GM19324 (cell line): ENCODE results near the gene SLC24A3.

Experiments used
- ATAC-seq: cut with Tn5 transposase; IDR thresholded peaks from one replicate; pipeline ENCODE4 v1.9.1; 2021; ENCODE audit warnings: mild to moderate bottlenecking, moderate library complexity; ENCODE audit not compliant: unreplicated experiment, low FRiP score

Gene SLC24A3

DNA sequence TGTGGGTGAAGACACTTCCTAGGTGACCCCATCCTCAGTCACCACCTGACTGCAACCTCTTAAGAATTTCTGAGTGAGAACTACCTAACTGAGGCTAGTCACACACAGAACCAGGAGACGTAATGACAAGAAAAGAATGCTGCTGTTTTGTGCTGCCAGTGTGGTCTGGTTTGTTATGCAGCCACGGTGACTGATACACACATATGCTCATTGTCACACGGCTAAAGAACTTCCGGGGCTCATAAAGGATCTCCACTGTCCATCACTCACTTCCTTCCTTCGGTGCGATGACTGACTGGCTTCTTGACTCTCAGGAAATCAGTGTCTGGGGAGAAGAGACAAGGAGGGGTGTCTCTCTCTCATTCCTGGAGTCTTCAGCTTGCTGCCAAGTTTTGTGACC lies 88.0 kb downstream of the SLC24A3 start:
- no peak for ATAC-seq

DNA sequence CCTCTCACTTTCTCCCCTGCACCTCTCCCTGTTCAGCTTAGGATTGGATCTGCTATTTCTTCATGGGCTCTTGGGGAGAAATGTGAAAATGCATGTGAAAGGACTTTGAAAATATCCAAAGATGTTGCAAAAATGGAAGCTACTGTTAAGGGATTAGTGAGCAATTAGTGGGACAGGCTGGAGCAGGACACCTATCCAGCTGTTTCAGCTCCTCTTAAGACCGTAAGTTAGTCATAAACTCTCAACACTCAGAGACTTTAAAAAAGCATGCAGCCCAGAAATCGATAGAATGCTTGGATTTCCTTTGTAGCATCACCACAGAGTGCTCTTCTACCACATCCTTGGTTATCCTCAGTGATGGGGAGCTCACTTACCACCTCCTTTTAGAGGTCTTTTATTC lies 88.7 kb downstream of the SLC24A3 start:
- no peak for ATAC-seq

DNA sequence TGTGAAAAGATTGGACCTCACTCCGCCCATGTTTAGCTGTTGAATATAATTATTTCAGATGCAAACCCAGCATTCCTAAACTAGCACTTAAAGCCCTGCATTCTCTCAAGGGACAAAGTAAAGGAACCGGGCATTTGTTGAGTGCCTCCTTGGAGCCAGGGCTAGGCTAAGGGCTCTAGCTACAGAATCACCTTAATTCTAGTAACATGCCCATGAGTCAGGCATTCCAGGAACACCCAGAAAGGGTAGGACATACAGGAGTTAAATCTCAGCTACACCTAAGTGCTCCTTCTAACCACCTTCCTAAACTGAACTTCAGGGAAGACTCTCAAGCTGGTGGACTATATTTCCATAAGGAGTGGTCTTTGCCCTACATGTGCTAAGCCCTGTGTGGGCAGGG lies 89.4 kb downstream of the SLC24A3 start:
- ATAC-seq = no peak

DNA sequence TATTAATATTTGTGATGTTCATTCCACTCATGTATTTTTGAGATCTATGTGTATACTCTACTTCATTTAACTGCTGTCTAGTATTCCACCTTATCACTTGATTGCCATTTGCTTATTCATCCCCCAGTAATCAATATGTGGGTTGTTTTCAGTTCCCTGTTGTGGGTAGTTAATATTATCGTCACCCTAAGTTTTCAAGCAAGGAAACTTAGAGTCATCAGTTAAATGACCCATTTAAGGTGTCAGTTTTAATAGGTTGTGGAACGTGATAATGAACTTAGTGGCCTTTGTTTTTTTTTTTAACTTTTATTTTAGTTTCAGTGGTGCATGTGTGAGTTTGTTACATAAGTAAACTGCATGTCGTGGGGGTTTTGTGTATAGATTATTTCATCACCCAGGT lies 90.3 kb downstream of the SLC24A3 start:
- no peak for ATAC-seq

DNA sequence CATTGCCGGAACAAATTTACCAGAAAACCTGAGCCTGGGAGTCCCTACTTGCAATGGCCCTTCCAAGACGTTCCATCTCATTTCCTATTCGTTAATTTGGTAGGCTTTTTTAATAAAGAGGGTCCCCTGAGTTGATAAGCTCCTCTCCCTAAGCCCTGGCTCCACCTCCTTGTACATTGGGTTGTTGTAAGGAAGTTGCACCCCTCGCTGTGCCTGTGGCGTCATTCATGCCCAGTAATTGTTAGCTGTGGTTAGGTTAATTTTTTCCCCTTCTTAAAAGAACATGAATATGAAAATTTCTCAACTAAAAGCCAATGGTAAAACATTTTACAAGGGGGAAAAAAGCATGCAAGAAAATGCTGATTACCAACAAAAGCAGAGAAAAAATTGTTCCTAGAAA lies 91.9 kb downstream of the SLC24A3 start:
- ATAC-seq = no peak

DNA sequence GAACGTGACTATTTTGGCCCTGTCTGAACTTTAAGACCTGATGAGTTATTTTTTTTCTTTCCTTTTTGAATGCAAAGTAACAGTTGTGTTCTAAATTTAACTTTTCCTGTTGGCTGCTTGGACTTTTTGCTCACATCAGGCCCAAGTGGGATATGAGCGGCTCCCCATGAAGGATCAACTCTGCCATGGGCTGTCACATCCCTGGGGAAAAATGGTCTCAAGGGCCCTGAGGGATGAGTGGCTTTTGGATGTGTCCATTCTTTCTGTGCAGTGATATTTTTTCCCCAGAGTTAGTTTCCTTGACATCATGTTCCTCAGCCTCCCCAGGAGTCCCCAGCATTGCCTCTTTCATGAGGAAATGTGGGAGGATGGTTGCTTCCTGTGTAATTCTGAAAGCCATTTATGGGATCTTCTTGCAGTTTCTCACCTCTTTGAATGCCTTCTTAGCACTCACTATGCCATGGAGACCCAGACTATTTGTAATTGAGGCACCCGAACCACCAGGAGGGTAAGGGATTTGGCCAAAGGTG lies 92.5 kb downstream of the SLC24A3 start:
- no peak for ATAC-seq

DNA sequence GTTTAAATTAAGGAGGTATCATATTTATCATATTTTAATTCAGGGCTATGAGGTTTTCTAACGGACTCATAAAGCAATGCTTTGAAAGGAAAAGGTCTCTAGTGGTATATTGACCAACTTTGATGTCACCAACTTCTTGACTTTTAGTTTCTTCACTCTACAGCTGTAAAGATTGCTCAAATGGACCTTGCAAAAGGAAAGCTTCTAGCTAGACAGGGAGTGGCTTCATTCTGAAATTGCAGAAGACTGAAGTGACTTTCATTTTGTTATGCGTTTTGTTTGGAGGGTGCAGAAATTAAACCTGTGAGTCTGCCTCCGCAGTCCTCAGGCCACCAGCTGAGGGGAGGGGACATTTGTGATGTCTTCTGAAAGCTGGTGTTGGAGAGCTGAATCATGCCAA lies 95.7 kb downstream of the SLC24A3 start:
- ATAC-seq = no peak

DNA sequence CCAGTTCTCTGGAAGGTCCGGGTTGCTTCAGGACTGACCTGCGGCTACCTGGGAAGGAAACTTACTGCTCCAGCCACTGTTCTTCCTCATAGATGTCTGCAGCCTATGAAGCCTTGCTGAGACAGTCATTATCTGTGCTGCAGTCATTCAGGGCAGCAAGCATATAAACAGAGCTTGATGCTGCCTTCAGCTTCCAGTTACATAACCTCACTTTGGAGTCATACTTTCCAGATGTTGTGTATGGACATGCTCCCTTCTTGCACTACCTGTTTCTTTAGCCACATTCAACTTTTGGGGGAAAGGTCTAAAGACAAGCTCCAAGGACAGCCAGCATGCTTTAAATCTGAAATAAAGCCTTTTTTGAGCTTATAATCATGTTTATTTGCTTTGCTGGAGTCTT lies 98.1 kb downstream of the SLC24A3 start:
- ATAC-seq = no peak

DNA sequence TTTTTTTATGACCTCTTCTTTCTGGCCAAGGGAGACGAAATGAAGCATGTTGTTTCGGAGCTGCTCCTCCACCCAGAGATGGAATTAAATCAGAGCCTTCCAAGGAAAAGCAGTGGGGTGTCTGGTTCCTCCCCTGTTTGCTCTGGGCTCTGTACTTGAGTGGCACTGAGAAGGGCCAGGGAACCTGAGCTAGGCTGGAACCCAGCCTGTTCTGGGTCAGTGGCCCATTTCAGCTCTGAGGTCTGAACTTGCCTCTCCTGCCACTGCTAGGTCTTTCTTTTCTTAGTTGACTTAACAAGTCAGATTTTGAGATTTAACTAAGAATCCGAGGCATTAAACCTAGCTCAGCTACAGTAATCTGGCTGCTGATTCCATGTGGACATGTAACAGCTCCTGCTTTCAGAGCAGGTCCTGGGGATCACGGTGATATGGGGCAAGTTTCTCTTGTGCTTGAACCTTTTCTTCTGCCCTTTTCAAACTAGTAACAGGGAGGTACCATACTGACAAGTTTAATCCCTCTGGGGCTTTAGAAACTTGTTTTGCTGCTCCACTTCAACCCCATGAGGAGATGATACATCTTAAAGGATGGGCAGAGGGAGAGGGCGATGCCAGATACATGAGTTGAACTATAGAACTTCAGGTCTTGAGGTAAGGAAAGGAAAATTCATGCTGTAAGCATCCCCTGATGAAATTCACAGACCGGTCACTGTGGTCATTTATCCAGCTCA lies 101.1 kb downstream of the SLC24A3 start:
- ATAC-seq = no peak

DNA sequence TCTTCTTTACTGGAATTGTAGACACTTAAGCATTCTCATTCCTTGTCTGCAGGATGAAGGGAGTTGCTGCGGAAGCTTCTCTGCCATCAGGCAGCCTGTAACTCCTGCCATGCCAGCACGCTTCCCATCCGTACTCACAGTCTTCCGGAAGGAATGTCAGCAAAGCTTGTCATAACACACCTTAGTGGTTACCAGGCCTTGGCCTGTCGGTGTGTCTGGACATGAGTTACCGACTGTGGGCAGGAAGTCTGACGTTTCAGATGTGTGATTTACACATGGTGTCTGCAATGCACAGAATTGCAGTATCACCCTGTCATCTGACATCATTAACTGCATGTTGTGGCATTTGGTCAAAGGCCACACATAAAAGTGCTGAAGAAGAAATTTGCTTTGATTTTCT lies 102.2 kb downstream of the SLC24A3 start:
- ATAC-seq = no peak

DNA sequence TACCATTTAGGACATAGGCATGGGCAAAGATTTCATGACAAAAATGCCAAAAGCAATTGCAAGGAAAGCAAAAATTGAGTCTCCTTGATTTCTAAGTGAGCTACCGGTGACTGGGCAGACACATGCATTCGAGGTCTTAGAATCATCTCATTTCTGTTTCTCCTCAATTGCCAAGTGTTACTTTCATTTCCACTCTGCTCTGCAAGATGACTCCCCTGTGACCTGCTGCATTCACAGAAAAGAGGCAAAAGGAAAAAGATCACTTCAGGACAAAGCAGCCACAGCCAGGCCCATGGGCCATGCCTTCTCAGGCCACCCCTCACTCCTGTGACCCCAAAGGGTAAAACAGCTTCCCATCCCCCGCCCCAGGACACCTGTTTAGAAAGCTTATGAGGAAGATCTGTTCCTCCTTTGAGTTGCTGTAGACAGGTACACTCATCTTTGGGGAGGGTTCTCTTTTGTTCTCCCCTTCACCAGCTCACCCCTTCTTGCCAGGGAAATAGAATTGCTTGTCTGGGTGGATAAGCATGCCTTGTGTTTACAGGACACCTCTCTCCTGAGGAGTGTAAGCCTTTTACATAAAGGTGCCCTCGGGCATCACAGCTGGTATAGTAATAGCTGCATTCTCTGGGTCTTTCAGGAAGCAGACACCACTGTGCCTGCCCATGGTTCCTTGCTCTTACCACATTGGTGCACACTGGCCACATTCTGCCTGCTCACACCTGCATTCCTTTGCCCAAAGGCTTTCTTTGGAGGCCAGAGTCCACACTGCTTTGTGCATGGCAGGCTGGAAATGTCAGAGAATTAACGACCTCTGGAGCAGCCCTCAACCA lies 105.0 kb downstream of the SLC24A3 start:
- ATAC-seq = no peak

DNA sequence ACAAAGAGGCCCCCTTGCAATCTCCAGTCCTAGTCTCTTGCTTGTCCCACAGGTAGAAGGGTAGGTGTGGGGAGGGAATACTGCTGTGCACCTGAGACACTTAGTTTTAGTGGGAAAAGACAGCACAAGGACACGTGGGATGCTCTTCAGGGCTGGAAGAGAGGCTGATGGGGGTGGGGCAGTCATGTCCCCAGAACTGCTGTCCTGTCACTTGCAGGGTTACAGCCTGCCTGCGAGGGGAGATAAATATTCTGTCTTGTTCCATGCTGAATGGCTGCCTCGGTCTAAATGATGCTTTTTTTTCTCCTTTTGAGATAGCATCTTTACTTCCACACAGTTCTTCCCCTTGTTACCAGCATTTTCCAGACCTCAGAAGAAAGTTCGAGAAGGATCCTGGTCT lies 106.2 kb downstream of the SLC24A3 start:
- ATAC-seq = no peak

DNA sequence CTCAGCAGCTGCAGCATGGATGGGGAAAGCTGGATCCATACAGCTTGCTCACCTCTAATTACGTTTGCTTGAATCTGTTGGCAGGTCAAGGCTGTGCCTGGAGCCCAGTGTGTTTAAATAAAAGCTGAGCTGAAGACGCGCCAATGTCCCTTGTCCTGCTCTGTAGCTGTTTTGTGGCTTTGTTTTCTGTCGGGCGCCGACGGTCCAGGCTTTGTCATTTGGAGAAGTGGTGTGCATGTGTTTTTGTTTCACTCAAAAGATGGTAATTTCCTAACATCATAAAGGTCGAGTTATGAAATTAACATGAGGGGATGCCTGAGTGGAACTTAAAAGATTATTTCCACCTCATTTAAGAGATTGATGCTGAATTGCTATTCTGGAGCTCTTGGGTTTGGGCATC lies 107.6 kb downstream of the SLC24A3 start:
- no peak for ATAC-seq

DNA sequence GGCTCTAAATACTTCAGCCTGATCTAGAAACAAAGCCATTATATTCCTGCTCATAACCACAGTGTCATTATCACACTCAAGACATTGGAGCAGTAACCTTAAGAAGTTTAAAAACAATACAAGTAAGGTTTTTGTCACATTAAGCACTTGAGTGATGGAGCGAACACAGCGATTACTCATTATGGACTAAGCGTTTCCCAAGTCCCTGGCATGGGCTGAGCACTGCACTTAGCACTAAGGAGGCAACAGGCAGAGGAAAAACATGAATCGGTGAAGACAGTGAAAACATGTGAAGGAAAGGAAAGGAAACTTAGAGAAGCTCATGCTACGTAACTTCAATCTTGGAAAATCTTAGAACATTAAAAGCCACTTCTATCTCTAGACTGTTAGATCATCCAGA lies 108.7 kb downstream of the SLC24A3 start:
- no peak for ATAC-seq

DNA sequence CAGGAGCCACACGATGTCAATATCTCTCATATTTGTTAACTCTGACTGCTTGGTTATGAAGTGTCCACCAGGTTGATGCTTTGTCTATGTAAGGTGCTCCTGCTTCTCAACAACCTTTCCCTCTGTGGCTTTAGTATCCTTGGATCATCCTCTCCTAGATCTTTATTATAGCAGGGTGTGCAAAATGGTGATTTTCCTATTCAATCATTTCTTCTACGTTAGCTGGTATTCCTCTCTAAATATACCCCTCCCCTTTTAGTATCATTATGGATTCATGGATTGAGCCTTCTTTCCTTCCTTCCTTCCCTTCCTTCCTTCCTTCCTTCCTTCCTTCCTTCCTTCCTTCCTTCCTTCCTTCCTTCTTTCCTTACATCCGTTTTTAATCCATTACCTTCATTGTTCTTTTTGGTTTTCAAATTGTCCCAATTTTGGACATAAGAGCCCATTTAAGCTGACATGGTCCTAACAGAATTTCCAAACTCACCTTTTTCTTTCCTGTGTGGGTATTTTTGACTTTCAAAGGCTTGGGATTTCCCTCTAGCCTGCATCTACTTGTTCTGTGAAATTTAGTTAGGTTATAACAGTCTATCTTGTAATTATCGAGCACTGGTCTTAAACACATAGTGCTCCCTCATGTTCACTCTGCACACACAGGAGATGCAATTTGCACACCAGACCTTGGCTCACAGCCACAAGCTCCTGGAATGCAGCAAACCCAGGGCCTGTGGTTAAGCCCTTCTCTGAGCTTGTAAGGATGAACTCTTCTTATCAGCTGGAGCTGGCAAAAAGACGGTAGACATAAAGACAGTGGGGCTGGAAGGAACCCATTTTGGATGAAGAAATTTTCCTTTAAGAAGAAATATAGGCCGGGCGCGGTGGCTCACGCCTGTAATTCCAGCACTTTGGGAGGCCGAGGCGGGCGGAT lies 109.9 kb downstream of the SLC24A3 start:
- no peak for ATAC-seq

DNA sequence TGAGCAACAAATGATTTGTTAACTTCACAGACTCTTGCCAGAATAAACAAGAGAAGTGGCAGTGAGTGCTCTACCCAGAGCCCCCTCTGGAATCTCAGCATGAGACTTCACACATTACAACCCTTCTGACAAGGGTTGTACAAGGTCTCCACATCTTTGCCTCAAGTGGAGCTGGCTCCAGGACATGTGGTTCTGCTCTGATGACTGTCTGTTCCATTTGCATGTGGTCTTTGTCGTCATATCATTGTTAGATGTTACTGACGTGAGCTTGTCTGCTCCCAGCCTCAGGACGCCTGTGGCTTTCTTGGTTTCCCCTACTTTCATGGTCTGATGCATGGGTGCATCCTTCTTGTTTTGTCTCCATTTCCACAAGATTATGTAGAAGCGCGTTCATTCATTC lies 115.0 kb downstream of the SLC24A3 start:
- no peak for ATAC-seq

DNA sequence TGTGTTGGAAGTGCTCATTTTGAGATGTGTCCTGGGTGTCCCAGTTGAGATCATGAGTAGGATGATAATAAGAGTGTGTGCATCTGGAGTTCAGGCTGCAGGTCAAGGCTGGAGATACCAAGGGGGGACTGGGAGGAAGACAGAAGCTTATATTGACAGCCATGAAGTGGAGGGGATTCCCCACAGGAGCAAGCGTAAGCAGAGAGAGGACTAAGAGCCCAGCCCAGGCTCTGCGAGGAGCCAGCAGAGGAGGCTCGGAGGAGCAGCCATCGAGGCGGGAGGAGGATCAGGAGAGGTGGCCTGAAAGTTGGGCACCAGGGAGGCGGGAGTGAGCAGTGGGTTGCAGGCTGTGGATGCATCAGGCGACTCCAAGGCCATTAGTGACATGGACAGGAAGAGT lies 116.2 kb downstream of the SLC24A3 start:
- ATAC-seq = no peak

DNA sequence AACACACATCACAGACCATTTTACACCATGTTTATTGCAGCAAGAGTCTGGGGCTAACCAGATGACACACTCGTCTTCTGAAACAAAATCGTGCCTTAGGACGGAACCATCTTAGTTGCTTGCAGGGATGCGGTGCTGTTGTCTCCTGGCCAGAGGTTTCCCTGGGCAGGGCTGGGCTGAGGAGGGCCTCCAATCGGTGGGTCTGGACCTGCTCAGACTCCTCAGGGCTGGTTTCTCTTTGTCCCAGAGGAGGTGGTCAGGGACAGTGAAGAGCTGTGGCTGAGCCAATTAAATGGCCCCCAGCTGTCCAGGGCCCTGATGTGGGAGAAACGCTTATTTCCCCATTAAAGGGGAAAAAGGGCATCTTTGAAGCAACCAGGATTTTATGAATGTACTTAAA lies 117.6 kb downstream of the SLC24A3 start:
- no peak for ATAC-seq

DNA sequence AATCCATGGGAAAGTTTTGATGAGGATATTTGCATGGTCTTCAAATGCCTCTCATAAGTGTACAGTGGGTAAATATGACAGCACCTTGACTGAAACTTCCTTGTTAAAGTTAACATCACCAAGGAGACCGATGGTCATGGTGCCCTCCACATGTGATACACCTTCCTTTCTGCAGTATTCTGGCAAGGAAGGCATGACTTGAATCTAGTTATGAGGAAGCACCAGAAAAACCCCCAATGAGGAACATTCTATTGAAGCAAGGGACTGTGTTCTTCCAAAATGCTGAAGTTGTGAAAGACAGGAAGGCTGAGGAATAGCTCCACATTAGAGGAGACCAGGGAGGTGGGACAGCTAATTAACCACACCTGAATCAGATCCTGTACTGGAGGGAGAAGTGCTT lies 118.3 kb downstream of the SLC24A3 start:
- no peak for ATAC-seq

DNA sequence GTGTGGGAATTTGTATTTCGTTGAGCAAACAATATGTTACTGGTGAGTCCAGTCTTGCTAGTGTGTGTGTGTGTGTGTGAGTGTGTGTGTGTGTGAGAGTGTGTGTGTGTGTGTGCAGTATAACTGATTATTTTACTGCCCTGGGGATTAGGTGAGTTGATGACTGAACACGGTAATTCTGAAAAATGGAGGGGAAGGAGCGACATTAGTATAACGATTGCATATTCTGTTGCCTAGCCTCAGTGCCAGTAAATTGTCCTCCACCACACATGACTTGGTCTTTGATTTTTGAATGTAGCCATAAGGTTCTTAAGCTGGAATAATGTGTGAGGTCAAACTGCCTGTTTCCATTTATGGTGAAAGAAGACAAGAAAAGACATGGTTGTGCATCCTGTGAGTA lies 121.1 kb downstream of the SLC24A3 start:
- no peak for ATAC-seq

DNA sequence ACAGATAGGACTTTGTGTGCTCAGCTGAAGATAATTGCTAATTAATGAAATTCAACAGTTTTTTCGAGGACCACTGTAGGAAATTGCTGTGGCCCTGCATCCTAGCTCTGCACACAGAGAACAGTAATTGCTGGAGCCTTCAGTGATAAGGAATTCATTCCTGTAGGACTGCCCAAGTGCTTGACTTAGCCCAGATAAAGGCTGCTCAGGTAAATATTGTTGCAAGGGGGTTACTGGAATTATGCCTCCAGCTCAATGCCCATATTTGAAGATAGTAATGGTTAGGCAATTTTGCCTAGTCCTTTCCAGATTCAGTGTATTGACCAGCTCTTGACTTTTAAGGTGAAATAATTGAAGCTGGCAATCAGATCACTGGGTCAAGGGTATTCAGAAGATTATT lies 122.9 kb downstream of the SLC24A3 start:
- ATAC-seq = no peak
